ENCODE data around the gene RTN4.

- TF ChIP-seq, protein P1, sequence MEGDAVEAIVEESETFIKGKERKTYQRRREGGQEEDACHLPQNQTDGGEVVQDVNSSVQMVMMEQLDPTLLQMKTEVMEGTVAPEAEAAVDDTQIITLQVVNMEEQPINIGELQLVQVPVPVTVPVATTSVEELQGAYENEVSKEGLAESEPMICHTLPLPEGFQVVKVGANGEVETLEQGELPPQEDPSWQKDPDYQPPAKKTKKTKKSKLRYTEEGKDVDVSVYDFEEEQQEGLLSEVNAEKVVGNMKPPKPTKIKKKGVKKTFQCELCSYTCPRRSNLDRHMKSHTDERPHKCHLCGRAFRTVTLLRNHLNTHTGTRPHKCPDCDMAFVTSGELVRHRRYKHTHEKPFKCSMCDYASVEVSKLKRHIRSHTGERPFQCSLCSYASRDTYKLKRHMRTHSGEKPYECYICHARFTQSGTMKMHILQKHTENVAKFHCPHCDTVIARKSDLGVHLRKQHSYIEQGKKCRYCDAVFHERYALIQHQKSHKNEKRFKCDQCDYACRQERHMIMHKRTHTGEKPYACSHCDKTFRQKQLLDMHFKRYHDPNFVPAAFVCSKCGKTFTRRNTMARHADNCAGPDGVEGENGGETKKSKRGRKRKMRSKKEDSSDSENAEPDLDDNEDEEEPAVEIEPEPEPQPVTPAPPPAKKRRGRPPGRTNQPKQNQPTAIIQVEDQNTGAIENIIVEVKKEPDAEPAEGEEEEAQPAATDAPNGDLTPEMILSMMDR (IDR thresholded peaks at IDR 0.05) = no peak
- TF ChIP-seq POLR2A (IDR thresholded peaks at IDR 0.05) = no peak
These were observed 14.5 kb downstream of the RTN4 start for GRCh38 chr2:55035716-55036115.
